Vagina (tissue), 2 donors: ENCODE results near the gene TDRD3. TPM values are rescaled to one million over a fixed set of nuclear protein-coding genes. Genes with fewer than 3 reads are reported as not detected.

Source experiments
- DNase-seq, 2 donors: peaks; one replicate each; pipeline ENCODE4 v3.0.0-alpha.2; 2017; ENCODE audit errors: extremely low spot score in 2 of 2
- H3K27ac ChIP-seq: fragments of 200-600 bp; sonication (generic); one replicate; pipeline ENCODE4 v1.5.1; 2019
- H3K27me3 ChIP-seq: fragments of 200-600 bp; sonication (generic); one replicate; pipeline ENCODE4 v1.5.1; 2019
- H3K36me3 ChIP-seq, 2 donors: fragments of 200-600 bp; sonication (generic); one replicate each; pipeline ENCODE4 v1.5.1; 2017 to 2019
- H3K4me1 ChIP-seq: fragments of 200-600 bp; sonication (generic); one replicate; pipeline ENCODE4 v1.5.1; 2019
- H3K4me3 ChIP-seq, 2 donors: fragments of 200-600 bp; sonication (generic); 1 replicate in 1 of 2; 2 replicates in 1 of 2; pipeline ENCODE4 v1.5.1; 2016 to 2019
- H3K9me3 ChIP-seq: fragments of 200-600 bp; sonication (generic); one replicate; pipeline ENCODE4 v1.5.1; 2019
- CTCF ChIP-seq, 3 experiments: fragments of 450-650 bp in 2 of 3; fragments of 200-600 bp in 1 of 3; sonication (generic) in 1 of 3; IDR thresholded peaks; one replicate each; pipeline ENCODE4 v1.5.1; 2017 to 2019; ENCODE audit warnings: antibody characterized with exemption in 3 of 3, mild to moderate bottlenecking in 2 of 3, moderate library complexity in 2 of 3
- POLR2A ChIP-seq, 2 donors: fragments of 450-650 bp; IDR thresholded peaks; one replicate each; pipeline ENCODE4 v1.6.1; 2017; ENCODE audit warnings: antibody characterized with exemption in 2 of 2, mild to moderate bottlenecking in 2 of 2, moderate library complexity in 2 of 2
- POLR2AphosphoS5 ChIP-seq, 2 donors: sonication (generic); formaldehyde crosslinking; IDR thresholded peaks; one replicate each; pipeline ENCODE4 v1.9.0; 2017; ENCODE audit warnings: antibody characterized with exemption in 2 of 2, mild to moderate bottlenecking in 2 of 2, low read depth in 1 of 2; ENCODE audit not compliant: insufficient read depth in 1 of 2
- intact Hi-C: fragments of 100-400 bp; cut with DNase I; formaldehyde crosslinking; loops from one replicate; pipeline ENCODE4 v1.15.1; 2023
- small RNA-seq: library from RNA; depleted of rRNA; stranded (forward); fragments of <200 nt; gene quantifications from one replicate; pipeline ENCODE3, GENCODE V24; 2016
- total RNA-seq: library from RNA; depleted of rRNA; stranded (reverse); fragments of >200 nt; gene quantifications from one replicate; pipeline ENCODE4 v1.2.3, GENCODE V29; 2016

Gene TDRD3
- total RNA-seq, 1 donor from 2014 or later, result 24.6 TPM

- no peak for DNase-seq
- no peak overlapping the region for H3K4me3 ChIP-seq
- no peaks in the 10 kb centered on the region for H3K27me3 ChIP-seq
- H3K36me3 ChIP-seq, result no peaks in the 10 kb centered on the region
- no peaks in the 10 kb centered on the region for H3K9me3 ChIP-seq
- no peak overlapping the region for H3K27ac ChIP-seq
- no peaks in the 10 kb centered on the region for H3K4me1 ChIP-seq
- intact Hi-C loops, result no loop called here
- no peak for TF ChIP-seq POLR2A (IDR thresholded peaks at IDR 0.05)
- no peak for TF ChIP-seq POLR2AphosphoS5 (IDR thresholded peaks at IDR 0.05; ENCODE audit: insufficient read depth in 1 of 2, low read depth in 1 of 2)
- no peak for TF ChIP-seq CTCF (IDR thresholded peaks at IDR 0.05)
Observed at GRCh38 chr13:60620611-60621395, 223.8 kb downstream of the TDRD3 start.

- TF ChIP-seq POLR2A (IDR thresholded peaks at IDR 0.05), result no peak
- TF ChIP-seq CTCF (IDR thresholded peaks at IDR 0.05), result no peak
- TF ChIP-seq POLR2AphosphoS5 (IDR thresholded peaks at IDR 0.05; ENCODE audit: insufficient read depth in 1 of 2, low read depth in 1 of 2), result no peak
- intact Hi-C loops, result no loop called here
- no peaks in the 10 kb centered on the region for H3K27me3 ChIP-seq
- no peak overlapping the region for H3K27ac ChIP-seq
- no peaks in the 10 kb centered on the region for H3K9me3 ChIP-seq
- no peak overlapping the region for H3K4me3 ChIP-seq
- no peak for DNase-seq
- H3K4me1 ChIP-seq, result no peaks in the 10 kb centered on the region
- H3K36me3 ChIP-seq, result no peaks in the 10 kb centered on the region
Observed at GRCh38 chr13:60623151-60623550, 226.1 kb downstream of the TDRD3 start.

Small RNAs within 50 kb of the gene (small RNA-seq; reads per million reads assigned to genes)
- not detected for gene RNA5SP31

Other genes with a start within 250 kb of the TDRD3 start
- gene DIAPH3, start 233.3 kb upstream of the TDRD3 start, total RNA-seq, result 1.2 TPM